Muscle of arm (tissue), 12 donors: ENCODE measurements around the gene VWA5A. TPM values are rescaled to one million over a fixed set of nuclear protein-coding genes. Genes with fewer than 3 reads are reported as not detected.
"Not testable (repeated sequence)": the region's sequence is repeated elsewhere in the genome, so short reads cannot be mapped to it uniquely, and the experiment has no call there.

Source experiments
- DNase-seq: peaks from one replicate; pipeline ENCODE4 v3.0.0-alpha.2; 2013
- polyA plus RNA-seq, 12 donors: library from polyadenylated mRNA; unstranded; fragments of 120-200 nt; gene quantifications; one replicate each; pipeline ENCODE4 v1.2.1, GENCODE V29; 2013; ENCODE audit not compliant: insufficient read length in 12 of 12

Gene VWA5A
- polyA plus RNA-seq, 12 donors, result 52.6 to 171 (median 113) TPM; not detected in 1

- DNase-seq, result no peak
Observed at GRCh38 chr11:124085583-124085982, 29.7 kb upstream of the VWA5A start.

DNA sequence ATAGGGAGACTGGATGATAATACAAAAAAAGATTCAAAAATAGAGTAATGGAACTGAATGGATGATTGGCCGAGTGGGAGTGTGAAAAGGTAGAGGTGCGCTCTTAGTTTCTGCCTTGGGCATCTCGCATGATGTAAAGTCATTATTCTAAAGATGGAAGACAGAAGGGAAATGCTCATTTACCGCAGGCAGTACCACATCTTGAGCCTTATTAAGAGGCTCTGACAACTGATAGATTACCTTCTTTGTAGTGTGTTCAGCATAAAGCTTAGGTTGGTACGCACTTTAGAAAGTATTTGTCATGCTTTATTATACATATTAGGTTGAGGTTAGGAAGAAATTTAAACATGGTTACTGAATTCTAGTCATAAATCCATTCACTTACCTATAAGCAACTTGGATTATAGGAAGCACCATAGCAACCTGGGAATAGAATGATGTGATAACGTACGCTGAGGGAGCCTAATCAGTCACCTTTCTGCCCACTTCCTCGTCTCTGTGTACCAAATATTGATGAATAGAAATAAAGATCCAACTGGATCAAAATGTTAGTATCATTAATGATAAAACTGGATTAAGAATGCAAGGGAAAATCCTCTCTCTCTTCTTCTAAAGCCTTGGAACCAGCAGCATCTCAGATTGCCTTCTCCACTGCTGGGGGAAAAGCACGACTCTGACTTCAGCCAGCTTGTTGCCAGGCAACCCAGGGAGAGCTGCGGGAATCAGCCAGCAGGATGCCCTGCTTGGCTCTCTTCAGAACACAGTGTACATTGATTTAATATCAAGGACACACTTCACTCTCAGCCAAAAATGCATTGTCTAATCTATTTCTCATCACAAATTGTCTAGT is 29.0 kb upstream of the VWA5A start:
- no peak for DNase-seq

DNA sequence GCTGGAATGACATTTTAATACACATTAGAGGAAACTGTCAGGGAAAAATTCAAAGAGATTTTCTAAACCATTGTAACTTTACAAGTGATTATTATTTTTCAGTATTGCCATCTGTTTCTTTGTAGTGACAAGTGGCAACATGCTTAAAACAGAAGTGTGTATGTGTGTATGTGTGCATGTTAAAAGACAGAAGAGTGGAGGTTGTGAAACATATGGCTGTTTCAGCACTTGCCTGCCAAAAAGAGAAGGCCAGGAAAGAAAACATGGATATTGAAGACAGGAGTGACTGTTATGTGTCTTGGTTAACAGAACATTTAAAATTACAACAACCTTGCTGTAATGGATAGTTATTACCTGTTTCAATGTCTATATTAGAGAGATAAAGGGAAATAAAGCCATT is 24.3 kb upstream of the VWA5A start:
- DNase-seq, result no peak

DNA sequence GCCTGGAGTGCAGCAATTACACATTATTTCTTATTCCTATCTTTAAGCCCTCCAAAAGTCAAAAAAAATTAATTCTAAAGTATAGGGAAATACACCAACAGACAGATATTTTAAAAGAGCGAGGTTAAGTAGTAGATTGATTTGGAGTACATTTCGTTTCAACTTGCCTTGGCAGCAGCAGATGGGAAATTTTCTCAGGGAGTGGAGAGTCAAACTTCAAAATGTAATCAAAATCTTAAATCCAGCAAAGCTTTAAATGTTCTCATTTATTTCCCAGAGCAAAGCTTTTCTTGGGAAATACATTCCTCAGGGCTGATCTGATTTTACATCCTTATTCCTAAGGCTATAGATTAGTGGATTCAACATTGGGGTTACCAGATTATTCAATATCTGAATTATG is 21.9 kb upstream of the VWA5A start:
- no peak for DNase-seq

GRCh38 chr11:124094731-124095130 is 20.5 kb upstream of the VWA5A start:
- DNase-seq, result no peak

- DNase-seq, result no peak
Observed at GRCh38 chr11:124096364-124096763, 18.9 kb upstream of the VWA5A start.

- DNase-seq, result no peak
Observed at GRCh38 chr11:124098141-124098540, 17.1 kb upstream of the VWA5A start.

DNA sequence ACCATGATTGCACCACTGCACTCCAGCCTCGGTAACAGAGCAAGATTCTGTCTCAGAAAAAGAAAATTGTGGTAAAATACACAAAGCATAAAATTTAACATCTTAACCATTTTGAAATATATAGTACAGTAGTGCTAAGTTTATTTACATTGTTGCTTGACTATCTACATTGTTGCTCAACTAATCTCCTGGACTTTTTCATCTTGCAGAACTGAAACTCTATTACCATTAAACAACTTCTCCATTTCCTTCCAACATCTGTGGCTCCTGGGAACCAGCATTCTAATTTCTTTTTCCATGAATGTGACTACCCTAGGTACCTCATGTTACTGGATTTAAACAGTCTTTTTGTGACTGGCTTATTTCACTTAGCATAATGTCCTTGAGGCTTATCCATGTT is 13.5 kb upstream of the VWA5A start:
- no peak for DNase-seq

- no peak for DNase-seq
Observed at GRCh38 chr11:124108156-124108555, 7.1 kb upstream of the VWA5A start.

- DNase-seq, result no peak
Observed at GRCh38 chr11:124109377-124109776, 5.9 kb upstream of the VWA5A start.

DNA sequence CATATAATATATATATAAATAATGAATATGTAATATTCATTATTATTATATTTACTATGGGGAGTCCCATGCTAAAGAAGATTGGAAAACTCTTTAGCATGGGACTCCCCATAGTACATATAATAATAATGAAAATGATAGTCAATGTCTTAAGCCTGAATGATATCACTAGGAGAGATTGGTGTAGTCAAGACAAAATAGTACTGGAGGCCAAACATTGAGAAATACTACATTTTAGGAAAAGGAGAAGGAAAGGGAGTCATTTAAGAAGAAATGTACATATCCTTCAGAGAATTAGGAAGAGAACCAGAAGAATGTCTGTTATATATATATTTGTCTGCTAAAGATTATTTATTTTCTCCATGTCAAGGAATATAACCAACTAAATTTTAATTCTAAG is 5.0 kb upstream of the VWA5A start:
- DNase-seq, result no peak

- DNase-seq, result no peak
Observed at GRCh38 chr11:124113890-124114289, 1.4 kb upstream of the VWA5A start.

GRCh38 chr11:124115782-124116616 is 749 bp downstream of the VWA5A start:
- no peak for DNase-seq

DNA sequence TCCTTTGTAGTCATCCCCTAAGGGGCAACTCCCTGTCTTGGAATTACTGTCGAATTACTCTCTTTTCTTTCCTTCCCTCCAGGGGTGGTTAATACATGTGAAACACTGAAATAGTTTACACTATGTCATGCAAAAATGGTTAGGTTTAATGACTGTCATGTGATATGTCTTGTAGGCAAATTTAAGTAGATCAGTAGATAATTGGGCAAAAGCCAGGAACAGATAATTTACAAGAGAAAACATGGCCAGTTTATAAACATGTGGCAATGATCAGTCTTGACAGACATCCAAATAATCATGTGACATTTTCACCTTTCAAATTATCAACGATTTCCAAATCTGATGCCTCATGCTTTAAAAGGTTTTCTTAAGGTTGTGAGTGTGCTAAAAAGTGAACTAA is 3.9 kb downstream of the VWA5A start:
- DNase-seq, result no peak

- DNase-seq, result no peak
Observed at GRCh38 chr11:124120891-124121290, 5.6 kb downstream of the VWA5A start.

DNA sequence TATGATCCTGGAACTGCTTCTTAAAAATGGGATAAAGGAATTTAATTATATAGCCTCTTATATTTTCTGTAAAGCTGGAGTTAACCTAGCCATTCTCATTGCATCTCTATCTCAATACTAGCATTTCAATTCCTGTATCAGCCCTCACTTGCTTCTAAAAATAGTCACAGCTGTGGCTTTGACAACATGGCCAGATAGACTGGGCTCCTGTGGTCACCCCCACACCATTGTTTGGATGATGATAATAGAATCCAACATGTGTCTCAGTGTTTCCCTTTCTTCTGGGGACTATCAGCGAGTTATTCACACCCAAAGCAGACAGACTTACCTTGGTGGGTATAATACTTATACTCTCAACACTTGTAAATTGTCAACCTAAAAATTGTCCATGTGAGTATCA is 6.9 kb downstream of the VWA5A start:
- no peak for DNase-seq

- DNase-seq, result no peak
Observed at GRCh38 chr11:124123622-124124021, 8.4 kb downstream of the VWA5A start.

DNA sequence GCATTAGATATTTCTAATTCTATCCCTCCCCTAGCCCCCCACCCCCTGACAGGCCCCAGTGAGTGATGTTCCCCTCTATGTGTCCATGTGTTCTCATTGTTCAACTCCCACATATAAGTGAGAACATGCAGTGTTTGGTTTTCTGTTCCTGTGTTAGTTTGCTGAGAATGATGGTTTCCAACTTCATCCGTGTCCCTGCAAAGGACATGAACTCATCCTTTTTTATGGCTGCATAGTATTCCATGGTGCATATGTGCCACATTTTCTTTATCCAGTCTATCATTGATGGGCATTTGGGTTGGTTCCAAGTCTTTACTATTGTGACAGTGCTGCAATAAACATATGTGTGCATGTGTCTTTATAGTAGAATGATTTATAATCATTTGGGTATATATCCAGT is 11.9 kb downstream of the VWA5A start:
- not testable (repeated sequence) for DNase-seq

DNA sequence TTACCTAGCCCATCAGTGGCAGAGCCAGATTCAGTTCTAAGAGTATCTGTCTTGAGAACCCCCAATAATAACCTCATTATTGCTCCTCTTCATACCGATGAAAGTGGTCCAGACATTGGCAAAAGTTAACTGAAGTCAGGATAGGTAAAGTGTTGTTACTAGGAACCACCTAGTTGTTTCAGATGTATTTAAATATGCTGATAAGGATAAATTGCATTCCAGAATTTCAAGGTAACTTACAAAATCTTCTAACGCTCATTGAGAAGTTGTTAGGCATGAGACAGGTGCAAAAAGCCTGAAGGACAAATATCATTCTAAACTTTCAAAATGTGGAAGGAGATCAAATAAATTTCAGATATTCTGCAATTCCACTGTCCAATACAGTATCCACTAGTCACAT is 27.8 kb downstream of the VWA5A start:
- no peak for DNase-seq

- no peak for DNase-seq
Observed at GRCh38 chr11:124147951-124148350, 32.7 kb downstream of the VWA5A start.

DNA sequence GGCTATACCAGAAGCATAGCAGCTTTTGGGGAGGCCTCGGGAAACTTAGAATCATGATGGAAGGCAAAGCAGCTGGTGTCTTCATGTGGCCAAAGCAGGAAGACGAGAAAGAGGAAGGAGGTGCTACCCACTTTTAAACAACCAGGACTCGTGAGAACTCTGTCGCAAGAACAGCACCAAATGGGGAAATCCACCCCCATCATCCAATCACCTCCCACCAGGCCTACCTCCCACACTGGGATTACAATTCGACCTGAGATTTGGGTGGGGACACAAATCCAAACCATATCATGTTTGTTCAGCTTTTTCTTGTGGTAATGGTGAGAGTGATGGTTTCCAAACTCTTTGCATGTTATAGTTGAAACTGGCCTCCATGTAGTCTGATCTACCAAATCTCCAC is 35.4 kb downstream of the VWA5A start:
- no peak for DNase-seq

DNA sequence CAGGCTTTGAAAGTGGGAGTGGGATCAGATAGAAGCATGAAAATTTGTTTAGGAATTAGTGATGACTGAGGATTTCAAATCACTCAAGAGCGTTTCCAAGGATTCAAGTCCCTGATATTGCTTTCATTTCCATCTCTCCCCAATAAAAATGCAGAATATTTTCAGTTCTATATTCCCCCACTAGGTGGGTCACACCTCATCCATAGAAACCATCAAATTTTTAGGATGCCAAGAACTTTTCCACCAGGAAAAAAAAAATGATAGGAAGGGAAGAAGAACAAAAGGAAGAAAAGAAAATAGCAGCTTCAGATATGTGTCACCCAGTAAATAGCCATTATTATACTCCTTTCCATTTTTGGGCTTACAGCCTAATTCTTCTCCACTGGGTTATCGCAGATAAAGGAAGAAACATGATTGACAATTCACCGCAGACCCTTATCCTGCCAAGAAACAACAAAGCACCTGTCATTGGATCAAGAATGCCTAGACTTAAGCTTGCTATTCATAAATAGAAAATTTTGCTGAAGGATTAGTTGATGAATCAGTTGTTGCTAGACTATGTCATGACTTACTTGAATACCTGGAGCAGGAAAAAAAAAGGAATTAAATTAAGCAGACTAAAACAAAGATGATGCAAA is 37.6 kb downstream of the VWA5A start:
- no peak for DNase-seq

DNA sequence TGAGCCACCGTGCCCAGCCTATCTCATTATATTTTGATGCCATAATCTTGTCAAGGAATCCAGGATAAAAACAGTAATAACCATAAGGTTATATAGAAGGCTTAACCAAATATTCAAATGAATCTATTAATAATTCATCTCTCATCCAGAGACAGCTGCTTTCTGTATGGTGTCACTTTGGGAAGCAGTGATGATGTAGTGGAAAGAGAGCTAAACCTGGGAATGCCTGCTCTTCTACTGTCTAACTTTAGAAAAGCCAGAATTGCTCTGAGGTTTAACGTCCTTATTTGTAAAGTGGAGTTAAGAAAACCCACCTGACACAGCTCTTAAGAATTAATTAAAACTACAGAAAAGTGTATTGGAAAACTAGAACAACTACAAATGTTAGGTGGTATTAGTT is 38.6 kb downstream of the VWA5A start:
- DNase-seq, result no peak
